ENCODE results near the gene ZNF385D. TPM values are rescaled to one million over a fixed set of nuclear protein-coding genes. Genes with fewer than 3 reads are reported as not detected.

Gene ZNF385D
- total RNA-seq, 1 experiment from 2014 or later: 9.6 TPM

- TF ChIP-seq, protein P1, sequence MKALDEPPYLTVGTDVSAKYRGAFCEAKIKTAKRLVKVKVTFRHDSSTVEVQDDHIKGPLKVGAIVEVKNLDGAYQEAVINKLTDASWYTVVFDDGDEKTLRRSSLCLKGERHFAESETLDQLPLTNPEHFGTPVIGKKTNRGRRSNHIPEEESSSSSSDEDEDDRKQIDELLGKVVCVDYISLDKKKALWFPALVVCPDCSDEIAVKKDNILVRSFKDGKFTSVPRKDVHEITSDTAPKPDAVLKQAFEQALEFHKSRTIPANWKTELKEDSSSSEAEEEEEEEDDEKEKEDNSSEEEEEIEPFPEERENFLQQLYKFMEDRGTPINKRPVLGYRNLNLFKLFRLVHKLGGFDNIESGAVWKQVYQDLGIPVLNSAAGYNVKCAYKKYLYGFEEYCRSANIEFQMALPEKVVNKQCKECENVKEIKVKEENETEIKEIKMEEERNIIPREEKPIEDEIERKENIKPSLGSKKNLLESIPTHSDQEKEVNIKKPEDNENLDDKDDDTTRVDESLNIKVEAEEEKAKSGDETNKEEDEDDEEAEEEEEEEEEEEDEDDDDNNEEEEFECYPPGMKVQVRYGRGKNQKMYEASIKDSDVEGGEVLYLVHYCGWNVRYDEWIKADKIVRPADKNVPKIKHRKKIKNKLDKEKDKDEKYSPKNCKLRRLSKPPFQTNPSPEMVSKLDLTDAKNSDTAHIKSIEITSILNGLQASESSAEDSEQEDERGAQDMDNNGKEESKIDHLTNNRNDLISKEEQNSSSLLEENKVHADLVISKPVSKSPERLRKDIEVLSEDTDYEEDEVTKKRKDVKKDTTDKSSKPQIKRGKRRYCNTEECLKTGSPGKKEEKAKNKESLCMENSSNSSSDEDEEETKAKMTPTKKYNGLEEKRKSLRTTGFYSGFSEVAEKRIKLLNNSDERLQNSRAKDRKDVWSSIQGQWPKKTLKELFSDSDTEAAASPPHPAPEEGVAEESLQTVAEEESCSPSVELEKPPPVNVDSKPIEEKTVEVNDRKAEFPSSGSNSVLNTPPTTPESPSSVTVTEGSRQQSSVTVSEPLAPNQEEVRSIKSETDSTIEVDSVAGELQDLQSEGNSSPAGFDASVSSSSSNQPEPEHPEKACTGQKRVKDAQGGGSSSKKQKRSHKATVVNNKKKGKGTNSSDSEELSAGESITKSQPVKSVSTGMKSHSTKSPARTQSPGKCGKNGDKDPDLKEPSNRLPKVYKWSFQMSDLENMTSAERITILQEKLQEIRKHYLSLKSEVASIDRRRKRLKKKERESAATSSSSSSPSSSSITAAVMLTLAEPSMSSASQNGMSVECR (CRISPR knock-in tag; IDR thresholded peaks at IDR 0.05; ENCODE audit: borderline replicate concordance): no peak
Observed at GRCh38 chr3:21434310-21434709, 316.7 kb downstream of the ZNF385D start (continued).

DNA sequence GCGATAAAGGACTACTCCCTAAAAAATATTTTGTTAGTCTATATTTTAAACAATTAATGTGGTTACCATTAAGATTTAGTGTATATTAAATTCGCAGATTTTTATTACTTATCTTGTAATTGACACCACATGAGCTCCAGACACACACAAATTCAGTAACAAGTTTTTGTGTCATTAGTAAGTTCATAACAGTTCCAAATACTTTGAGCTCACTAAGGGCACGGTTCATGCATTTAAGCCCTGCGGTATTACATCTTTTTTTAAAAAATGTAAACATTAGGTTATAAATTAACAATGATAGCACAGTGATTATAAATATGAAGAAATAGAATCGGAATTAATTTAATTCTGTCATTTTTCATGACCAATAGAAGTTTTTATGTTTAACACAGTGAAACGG is 317.3 kb downstream of the ZNF385D start:
- no peaks in the 10 kb centered on the region for H3K27me3 Mint-ChIP-seq (ENCODE audit: low read depth)
- CTCF ChIA-PET: no interaction called here
- TF ChIP-seq NFE2L1 (CRISPR knock-in tag; IDR thresholded peaks at IDR 0.05): no peak
- TF ChIP-seq USF2 (CRISPR knock-in tag; IDR thresholded peaks at IDR 0.05): no peak
- TF ChIP-seq FOXK1 (CRISPR knock-in tag; IDR thresholded peaks at IDR 0.05): no peak
- TF ChIP-seq PRRX2 (CRISPR knock-in tag; IDR thresholded peaks at IDR 0.05): no peak
- ATAC-seq (no peak), DNase-seq (ENCODE audit: low spot score) (no peak)
- H3K4me3 Mint-ChIP-seq: no peak overlapping the region
- no peaks in the 10 kb centered on the region for H3K36me3 Mint-ChIP-seq
- no peak overlapping the region for H3K27ac Mint-ChIP-seq
- H3K9me3 Mint-ChIP-seq: no peaks in the 10 kb centered on the region
- POLR2A ChIA-PET: no interaction called here
- peaks cover 8% of the 10 kb centered on the region for H3K4me1 Mint-ChIP-seq

- H3K36me3 Mint-ChIP-seq: no peaks in the 10 kb centered on the region
- DNase-seq (ENCODE audit: low spot score) (no peak), ATAC-seq (no peak)
- H3K27me3 Mint-ChIP-seq (ENCODE audit: low read depth): no peaks in the 10 kb centered on the region
- TF ChIP-seq IRF2 (CRISPR knock-in tag; IDR thresholded peaks at IDR 0.05; ENCODE audit: borderline replicate concordance, low read depth): no peak
- TF ChIP-seq ZNF423 (CRISPR knock-in tag; IDR thresholded peaks at IDR 0.05): no peak
- no peak for TF ChIP-seq ETV6 (CRISPR knock-in tag; IDR thresholded peaks at IDR 0.05)
- TF ChIP-seq, protein P2, sequence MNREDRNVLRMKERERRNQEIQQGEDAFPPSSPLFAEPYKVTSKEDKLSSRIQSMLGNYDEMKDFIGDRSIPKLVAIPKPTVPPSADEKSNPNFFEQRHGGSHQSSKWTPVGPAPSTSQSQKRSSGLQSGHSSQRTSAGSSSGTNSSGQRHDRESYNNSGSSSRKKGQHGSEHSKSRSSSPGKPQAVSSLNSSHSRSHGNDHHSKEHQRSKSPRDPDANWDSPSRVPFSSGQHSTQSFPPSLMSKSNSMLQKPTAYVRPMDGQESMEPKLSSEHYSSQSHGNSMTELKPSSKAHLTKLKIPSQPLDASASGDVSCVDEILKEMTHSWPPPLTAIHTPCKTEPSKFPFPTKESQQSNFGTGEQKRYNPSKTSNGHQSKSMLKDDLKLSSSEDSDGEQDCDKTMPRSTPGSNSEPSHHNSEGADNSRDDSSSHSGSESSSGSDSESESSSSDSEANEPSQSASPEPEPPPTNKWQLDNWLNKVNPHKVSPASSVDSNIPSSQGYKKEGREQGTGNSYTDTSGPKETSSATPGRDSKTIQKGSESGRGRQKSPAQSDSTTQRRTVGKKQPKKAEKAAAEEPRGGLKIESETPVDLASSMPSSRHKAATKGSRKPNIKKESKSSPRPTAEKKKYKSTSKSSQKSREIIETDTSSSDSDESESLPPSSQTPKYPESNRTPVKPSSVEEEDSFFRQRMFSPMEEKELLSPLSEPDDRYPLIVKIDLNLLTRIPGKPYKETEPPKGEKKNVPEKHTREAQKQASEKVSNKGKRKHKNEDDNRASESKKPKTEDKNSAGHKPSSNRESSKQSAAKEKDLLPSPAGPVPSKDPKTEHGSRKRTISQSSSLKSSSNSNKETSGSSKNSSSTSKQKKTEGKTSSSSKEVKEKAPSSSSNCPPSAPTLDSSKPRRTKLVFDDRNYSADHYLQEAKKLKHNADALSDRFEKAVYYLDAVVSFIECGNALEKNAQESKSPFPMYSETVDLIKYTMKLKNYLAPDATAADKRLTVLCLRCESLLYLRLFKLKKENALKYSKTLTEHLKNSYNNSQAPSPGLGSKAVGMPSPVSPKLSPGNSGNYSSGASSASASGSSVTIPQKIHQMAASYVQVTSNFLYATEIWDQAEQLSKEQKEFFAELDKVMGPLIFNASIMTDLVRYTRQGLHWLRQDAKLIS (CRISPR knock-in tag; IDR thresholded peaks at IDR 0.05; ENCODE audit: borderline replicate concordance): no peak
- TF ChIP-seq, protein P3, sequence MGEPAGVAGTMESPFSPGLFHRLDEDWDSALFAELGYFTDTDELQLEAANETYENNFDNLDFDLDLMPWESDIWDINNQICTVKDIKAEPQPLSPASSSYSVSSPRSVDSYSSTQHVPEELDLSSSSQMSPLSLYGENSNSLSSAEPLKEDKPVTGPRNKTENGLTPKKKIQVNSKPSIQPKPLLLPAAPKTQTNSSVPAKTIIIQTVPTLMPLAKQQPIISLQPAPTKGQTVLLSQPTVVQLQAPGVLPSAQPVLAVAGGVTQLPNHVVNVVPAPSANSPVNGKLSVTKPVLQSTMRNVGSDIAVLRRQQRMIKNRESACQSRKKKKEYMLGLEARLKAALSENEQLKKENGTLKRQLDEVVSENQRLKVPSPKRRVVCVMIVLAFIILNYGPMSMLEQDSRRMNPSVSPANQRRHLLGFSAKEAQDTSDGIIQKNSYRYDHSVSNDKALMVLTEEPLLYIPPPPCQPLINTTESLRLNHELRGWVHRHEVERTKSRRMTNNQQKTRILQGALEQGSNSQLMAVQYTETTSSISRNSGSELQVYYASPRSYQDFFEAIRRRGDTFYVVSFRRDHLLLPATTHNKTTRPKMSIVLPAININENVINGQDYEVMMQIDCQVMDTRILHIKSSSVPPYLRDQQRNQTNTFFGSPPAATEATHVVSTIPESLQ (CRISPR knock-in tag; IDR thresholded peaks at IDR 0.05): no peak
- no peaks in the 10 kb centered on the region for H3K9me3 Mint-ChIP-seq
- POLR2A ChIA-PET: no interaction called here
- peaks cover 13% of the 10 kb centered on the region for H3K4me1 Mint-ChIP-seq
- H3K27ac Mint-ChIP-seq: no peak overlapping the region
- CTCF ChIA-PET: no interaction called here
- no peak overlapping the region for H3K4me3 Mint-ChIP-seq
Observed at GRCh38 chr3:21426920-21427319, 324.1 kb downstream of the ZNF385D start.
